Amniotic stem cell (primary cell): Measurements from ENCODE around the gene H6PD.

Experiments used
- DNase-seq: peaks from one replicate; lab custom pipeline; 2025; lab: John Stamatoyannopoulos, UW

The H6PD gene

GRCh38 chr1:9317591-9318417 lies 83.2 kb downstream of the H6PD start:
- no peak for DNase-seq

GRCh38 chr1:9319208-9319788 lies 84.7 kb downstream of the H6PD start:
- DNase-seq, result no peak

GRCh38 chr1:9319789-9320519 lies 85.4 kb downstream of the H6PD start:
- no peak for DNase-seq
